SH-SY5Y (cell line): ENCODE data around the gene PITX2.

Experiments used
- GATA2 ChIP-seq: IDR thresholded peaks from 2 replicates; pipeline ENCODE4 v1.6.1; 2011; ENCODE audit warnings: mild to moderate bottlenecking, low read depth, low read length
- GATA3 ChIP-seq: IDR thresholded peaks from 2 replicates; pipeline ENCODE4 v1.6.1; 2011; ENCODE audit warnings: low read depth, mild to moderate bottlenecking, low read length, moderate library complexity

The PITX2 gene

GRCh38 chr4:110621839-110622751, 782 bp downstream of the PITX2 start:
- TF ChIP-seq GATA3: no peak
- no peak for TF ChIP-seq GATA2

GRCh38 chr4:110621328-110621812, 1.5 kb downstream of the PITX2 start:
- TF ChIP-seq GATA2: no peak
- no peak for TF ChIP-seq GATA3

- no peak for TF ChIP-seq GATA3
- no peak for TF ChIP-seq GATA2
These were observed 2.1 kb downstream of the PITX2 start for GRCh38 chr4:110620691-110621327.

- no peak for TF ChIP-seq GATA3
- no peak for TF ChIP-seq GATA2
These were observed 2.6 kb downstream of the PITX2 start for GRCh38 chr4:110620322-110620690.

- TF ChIP-seq GATA3 (no peak), GATA2 (no peak)
These were observed 3.2 kb downstream of the PITX2 start for GRCh38 chr4:110619463-110620247.

- TF ChIP-seq GATA2 (no peak), GATA3 (no peak)
These were observed 4.1 kb downstream of the PITX2 start for GRCh38 chr4:110618581-110619462.

DNA sequence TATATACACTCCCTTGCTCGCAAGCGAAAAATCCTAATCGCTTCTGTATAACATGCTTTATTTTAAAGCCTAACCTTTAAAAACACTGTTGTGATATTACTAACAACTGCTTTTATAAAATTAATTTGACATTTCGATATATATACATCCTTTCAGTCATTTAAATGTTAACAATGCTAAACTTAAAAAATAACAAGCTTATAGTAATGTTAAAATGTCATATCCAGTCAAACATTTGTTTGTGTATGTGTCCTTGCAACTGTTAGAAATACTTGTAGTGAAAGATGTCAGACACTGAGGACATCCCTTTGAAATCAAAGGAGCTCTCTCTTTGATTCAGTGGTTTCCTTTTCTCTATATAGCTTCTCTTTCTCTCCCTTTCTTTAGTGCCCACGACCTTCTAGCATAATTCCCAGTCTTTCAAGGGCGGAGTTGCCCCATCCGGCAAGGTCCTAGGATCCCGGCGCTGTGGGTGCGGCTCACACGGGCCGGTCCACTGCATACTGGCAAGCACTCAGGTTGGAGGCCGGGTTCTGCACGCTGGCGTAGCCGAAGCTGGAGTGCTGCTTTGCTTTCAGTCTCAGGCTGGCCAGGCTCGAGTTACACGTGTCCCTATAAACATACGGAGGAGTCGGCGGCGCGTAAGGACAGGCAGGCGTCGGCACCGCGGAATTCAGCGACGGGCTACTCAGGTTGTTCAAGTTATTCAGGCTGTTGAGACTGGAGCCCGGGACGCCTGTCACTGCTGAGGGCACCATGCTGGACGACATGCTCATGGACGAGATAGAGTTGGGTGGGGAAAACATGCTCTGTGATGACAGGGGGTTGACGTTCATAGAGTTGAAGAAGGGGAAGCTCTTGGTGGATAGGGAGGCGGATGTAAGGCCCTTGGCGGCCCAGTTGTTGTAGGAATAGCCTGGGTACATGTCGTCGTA, 5.0 kb downstream of the PITX2 start:
- TF ChIP-seq GATA3 (no peak), GATA2 (no peak)

- TF ChIP-seq GATA3: no peak
- TF ChIP-seq GATA2: no peak
These were observed 5.7 kb downstream of the PITX2 start for GRCh38 chr4:110617075-110617640.

DNA sequence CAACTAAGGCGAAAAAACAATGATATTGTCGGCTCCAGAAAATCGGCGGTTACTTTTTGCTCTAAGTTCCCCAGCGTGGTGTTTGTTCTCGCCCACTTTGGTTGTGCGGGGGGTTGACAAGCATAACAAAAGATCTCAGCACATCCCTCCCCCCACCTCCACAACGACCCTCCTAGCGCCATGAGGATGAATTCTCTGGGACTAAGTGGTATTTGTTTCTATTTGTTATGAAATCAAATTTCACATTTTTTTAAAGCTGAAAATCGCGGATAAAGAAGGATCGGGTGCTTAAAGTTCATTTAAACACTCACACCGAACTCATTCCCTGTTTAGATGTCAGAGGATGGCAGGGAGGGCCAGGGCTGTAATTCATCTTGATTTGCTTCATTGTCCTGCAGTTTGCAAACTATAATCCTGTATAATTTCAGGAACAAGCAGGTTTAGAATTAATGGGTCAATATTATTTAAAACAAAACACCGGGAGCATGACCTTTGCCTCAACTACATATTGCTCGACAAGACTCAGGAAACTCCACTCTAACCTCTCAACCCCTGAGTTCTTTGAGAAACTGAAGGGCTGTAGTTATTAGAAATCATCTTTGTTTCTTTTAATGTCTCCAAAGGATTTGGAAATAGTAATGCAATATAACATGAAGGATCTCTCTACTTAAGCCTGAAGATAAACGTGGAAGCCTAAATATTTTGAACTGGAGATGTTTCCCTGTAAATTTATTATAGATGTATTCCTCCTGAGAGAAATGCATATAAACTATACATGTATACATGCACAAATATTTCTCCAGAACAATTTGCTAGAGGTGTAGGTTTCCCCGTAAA, 6.4 kb downstream of the PITX2 start:
- TF ChIP-seq GATA2 (no peak), GATA3 (no peak)

DNA sequence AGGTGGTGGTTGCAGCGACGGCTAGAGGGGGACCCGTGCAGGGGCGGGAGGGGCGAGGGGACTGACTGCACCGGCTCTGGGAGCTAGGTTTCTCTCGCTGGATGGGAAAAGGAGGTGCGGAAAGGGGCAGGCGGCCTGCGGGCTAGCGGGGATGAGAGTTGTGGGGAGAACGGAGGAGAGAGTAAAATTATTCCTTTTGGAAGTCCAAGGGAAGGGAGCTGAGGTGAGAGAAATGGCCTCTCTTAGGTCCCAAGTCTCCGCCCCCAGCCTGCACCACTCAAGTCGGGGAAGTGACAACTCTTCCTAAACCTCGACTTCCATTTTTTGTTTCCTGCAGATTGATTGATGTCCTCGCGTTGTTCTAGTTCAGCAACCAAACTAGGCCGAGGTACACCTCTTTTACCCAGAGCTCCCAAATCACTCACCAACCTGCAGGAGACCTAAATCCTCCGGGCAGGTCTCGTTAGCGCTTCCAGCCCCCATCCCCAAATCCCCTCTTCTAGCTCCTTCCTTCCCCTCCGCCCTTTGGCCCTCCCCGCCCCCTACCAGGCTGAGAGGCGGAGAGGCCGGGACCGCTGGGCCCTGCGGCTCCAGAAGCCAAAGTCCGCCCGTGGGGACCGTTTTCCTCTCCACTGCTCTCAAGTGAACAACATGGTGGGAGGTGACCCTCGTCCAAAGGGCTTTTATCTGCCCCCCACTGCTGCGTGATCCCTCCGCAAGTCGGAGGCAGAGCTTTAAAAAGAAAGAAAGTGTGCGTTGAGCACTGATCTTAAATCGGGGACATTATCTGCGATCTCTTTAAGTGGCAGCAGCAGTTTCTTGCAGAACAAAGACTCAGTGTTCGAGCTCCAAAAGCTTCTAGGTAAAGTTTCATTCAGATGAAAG, 7.3 kb downstream of the PITX2 start:
- TF ChIP-seq GATA3 (no peak), GATA2 (no peak)

DNA sequence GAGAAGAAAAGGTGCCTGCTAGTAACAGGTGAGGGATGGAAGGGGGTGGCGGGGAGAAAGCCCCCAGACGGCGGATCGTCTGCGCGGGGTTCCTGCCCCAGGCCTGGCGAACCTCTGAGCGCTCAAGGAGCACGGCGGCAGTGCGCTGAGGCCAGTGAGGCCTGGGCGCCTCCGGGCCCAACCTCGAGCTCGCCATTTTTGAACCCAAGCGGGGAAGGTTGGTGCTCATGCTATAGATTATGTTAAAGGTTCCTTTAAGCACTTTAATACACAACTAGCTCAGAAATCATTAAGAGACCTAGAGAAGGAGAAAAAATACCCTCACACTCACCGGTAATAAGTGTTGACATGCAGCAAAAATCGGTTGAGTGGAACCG, 7.9 kb downstream of the PITX2 start:
- no peak for TF ChIP-seq GATA3
- no peak for TF ChIP-seq GATA2
